HG02571 (cell line): ENCODE measurements around the gene NCAM1.

Experiments
- ATAC-seq: cut with Tn5 transposase; IDR thresholded peaks from one replicate; pipeline ENCODE4 v1.9.1; 2021; ENCODE audit warnings: mild to moderate bottlenecking, moderate library complexity; ENCODE audit not compliant: unreplicated experiment

The NCAM1 gene

DNA sequence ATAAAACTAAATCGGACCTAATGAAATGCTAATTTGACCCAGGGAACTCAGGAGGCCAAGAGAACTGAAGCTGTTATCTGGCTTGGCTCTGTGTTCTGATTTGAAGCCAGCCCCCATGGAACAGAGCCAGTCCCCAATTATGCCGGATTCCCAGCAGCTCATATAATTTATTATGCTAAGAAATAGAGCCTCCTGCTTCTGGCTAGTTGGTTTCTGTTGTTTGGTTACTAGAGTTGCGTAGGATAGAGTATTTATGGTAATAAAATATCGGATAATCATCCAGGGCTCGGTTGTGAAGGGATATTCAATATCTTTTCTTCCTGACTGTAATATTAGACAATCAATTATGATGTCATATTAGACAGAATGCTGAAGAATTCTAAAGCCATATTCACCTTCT, 232.7 kb downstream of the NCAM1 start:
- ATAC-seq, result no peak

DNA sequence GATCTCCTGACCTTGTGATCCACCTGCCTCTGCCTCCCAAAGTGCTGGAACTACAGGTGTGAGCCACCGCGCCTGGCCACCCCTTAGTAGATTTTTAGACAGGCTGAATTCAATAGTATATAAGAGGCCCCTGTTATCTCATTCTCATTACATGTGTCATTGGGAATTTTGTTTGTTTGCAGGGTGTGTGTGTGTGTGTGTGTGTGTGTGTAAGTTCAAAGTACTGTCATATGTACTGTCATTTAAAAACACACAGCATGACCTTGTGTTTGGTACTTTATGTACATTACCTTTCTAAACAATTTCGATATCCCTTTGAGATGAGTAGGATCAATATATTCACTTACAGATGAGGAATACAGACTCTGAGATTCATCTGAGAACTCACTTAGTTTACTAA, 234.5 kb downstream of the NCAM1 start:
- no peak for ATAC-seq

DNA sequence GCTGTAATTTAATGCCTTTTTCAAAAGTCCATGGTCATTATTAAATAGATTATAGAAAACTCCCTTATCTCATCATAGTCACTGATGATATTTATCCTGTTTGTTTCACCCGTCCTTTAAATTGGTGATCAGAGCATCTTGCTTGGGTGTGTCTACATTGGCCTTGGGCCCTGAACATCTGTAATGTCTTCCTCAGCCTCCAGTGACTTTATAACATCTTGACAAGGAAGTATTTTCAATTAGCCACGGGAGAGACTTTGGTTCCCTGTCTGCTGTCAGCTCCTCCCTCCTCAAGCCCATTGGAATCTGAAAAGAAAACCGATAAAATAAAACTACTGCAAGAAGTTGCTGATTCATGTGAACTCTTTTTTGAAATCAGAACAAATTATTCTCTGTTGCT, 236.2 kb downstream of the NCAM1 start:
- no peak for ATAC-seq

DNA sequence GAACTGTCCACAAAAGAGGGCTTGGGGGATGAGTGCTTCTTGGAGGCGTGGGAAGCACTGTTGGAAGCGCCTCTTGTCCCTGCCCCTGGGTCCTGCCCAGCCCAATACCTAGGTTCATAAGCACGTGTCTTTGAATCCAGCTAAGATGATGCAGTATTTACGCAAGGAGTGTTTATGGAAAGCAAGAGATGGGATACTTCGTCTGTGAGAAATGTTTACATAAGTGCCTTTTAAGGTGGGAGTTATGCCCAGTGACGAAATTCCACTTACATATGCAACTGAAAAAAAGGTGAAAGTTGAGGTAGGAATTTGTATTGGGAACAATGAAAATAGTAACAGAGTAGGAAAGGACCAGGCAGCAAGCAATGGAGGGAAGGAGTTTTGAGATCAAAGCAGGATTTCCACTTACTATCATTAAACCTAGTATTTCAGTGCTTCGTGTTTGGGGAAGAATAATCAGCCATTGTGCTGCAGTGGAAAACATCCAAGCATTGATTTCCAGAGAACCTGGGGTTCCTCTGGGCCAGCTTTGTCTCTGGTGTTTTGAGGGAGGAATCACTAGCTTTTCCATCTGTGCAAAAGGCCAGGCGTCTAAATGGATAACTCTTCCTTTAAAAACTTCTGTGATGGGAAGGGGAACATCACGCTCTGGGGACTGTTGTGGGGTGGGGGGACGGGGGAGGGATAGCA, 237.9 kb downstream of the NCAM1 start:
- no peak for ATAC-seq

DNA sequence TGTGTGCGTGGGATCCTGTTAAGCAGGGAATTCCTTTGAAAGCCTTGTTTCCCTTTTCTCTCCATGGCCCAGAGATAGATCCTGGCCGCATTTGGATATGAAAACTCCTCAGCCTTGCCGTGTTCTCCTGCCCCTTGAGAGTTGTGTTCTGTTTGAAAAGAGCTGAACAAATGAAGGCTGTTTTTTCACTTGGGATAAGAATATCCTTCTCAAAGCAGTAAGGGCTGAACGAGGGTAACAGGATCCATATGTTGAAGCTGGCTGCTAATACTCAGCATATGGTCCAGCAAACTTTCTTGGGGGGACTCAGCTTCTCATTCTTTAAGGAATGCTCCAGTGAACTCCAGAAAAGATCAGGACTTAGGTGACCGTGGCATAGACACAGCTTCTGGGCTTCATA, 238.6 kb downstream of the NCAM1 start:
- no peak for ATAC-seq

DNA sequence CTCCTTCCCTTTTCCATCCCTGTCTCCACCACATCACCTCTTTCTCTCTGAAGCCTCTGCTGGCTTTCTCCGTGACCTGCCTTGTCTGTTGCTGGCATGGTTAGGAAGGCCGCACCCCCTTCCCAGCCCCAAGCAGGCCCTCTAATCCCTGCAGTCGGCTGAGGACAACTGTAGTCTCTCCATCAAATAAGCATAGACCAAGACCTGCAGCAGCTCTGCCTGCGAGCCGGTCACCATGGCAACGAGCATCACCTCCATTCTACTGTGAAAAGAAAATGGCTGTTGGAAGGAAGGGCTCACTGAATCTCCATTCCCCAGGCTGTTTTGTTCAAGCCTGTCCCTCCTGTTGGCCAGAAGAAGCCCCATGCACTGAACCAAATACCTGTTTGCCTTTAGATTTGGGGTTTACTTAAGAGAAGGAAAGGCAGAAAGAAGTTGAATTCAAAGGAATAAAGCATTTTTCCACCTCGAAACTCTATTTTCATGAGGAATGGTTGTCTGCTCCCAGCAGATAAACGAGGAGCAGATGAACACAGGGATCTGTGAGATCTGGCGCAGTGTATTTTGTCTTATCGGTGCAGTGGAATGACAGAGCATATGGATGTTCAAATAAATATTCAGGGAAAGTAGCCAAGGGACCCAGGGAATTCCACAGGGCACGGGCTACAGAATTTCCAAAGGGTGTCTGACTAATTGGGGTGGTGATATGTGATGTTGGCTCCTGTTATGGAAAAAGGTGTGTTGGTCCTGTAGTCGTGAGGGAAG, 240.0 kb downstream of the NCAM1 start:
- ATAC-seq, result no peak

DNA sequence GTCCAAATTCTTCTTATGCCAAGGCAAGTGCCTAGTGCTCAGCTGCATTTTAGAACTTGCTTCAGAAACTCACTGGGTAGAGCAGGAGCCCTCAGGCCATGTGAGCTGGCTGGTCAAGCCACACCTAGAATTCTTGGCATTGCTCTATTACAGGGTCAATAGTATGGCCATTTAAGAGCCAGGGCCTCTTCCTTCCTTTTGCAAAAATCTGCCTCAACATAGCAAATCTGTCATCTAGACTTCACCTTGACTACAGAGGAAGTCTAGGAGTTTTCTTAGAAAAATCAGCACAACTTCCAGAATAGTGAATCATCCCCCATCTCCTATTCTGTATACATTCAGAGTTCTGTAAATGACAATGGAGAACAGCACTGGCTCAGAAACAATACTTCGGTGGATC, 241.2 kb downstream of the NCAM1 start:
- ATAC-seq, result no peak

DNA sequence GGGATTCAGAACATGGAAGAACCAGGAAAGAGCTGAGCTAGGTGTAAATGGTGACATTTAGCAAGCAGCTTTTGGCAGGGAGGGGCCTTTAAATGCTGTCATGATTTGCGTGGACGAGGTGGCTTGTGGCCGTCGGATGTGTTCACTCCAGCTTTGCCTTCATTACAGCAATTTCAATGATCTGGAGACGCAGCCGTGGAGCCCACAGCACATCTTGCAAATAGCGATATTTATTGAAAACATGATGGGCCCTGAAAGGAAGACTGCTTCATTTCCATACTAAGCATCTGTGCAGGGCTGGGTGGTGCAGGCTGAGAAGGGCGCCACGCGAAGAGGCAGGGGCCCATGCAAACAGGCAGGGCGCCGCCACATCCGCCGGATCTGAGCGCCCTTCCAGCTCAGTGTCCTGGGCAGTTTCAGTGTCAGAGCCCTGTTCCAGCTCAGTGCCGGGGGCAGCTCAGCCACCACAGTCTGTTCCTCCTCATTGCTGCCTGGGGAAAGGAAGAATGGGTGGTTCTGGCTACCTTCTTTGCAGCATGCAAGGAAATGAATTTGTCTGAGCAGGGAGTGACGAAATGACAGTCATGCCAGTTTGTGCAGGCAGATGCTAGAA, 242.0 kb downstream of the NCAM1 start:
- no peak for ATAC-seq

DNA sequence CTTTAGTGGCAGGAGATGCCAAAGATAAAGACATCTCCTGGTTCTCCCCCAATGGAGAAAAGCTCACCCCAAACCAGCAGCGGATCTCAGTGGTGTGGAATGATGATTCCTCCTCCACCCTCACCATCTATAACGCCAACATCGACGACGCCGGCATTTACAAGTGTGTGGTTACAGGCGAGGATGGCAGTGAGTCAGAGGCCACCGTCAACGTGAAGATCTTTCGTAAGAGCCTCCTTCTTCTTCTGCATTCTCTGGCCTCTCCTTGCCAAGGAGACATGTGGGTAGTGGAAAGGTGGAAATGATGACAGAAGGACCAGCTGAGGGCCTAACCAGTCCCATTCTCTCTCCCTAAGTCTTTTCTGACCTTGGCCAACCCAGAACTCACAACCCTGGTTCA, 243.1 kb downstream of the NCAM1 start:
- no peak for ATAC-seq

DNA sequence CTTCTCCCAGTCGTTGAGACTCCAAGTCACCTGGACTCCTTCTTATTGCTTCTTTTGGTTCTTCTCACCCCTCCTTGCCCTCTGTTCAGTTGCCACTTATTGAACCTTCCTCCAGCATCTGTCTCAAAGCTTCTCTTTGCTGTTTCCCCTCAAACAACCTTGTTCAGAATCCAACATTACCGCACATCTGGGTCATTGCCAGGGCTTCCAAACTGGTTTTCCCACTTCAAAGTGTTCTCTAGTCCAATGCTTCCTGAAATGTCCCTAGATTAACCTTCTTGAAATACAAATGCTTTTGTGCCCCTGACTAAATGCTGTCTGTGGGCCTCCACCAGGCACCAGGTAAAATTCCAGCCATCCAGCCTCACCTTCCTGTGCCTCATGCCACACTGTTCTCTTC, 252.3 kb downstream of the NCAM1 start:
- ATAC-seq, result no peak

DNA sequence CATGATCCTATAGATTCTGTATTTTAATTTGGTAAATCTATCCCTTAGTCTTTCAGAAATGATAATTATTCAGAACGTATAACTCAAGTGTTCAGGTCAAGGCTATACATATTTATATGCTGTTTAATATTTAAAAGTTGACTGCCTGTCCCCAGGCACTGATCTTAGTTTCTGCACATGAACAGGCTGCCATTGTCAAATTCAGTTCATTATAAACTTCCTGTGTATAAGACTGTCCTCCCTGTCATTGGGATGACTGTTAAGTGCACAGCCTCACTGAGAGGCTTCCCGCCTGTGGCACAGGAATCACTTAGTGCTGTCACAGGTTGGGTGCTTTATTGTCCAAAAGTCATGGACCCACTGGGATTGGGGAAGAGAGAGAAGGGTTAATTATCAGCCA, 261.0 kb downstream of the NCAM1 start:
- ATAC-seq, result no peak

DNA sequence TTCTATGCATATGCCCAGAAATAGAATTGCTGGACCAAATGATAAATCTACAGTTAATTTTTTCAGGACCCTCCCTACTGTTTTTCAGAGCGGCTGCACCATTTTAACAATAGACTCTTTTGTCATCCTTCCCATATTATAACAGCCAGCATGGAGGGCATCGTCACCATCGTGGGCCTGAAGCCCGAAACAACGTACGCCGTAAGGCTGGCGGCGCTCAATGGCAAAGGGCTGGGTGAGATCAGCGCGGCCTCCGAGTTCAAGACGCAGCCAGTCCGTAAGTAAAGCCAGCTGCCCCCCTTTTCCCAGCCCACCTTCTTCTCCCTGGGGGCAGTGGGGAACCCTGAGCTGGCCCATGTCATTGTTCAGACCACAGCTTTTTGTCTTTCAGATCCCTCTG, 273.7 kb downstream of the NCAM1 start:
- ATAC-seq, result no peak

DNA sequence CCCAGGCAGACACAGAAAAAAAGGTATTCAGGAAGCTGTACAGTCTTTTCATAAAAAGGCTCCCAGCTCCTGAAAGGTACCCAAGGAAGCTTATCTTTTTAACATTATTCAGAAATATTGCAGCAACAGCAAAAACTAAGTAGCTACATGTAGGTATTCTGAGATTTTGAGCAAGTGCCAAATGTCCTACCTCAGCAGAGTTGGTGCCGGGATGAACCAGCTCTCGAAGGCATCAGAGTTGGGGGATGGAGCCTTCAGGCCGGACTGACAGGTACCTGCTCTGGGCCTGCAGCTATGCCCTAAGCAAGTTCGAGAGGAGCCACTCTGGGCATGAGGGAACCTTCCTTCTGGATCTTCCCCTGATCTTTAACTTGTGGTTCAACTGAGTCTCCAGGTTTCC, 276.0 kb downstream of the NCAM1 start:
- ATAC-seq, result no peak

DNA sequence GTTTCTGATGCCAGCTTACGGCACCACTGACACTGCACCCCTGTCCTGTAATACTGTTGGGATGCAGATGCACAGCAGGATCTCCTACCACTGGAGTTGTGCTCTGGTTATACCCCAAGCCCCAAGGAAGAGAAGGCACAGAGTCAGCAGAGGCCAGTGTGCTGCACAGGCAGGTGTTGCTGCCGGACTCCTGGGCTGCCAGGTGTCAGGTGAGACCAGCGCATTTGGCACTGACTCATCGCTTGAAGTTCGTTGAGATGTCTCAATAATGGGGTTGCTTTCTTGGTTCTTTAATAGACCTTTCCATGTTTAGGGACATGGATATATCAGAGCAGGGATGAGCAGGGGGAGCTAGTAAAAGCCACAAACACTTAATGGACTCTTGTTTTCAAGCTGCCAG, 277.5 kb downstream of the NCAM1 start:
- ATAC-seq, result no peak

DNA sequence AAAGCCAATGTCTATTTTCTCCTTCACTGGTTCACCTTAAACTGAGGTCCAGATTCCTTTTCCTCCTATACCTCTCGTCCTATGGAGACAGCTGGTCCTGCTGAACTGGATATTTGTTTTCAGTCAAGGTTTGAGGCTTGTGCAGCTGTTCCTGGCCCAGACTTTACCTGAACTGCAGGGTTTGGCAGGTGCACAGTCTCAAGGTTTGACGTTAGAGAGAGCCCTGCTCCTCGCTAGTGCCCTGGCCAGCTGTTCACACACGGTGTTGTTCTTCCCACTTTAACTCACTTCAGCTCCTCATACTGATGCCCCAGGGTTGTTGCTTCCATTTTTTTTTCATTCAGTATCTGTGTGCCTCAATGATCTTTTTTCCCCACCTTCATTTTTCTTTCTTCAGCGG, 279.2 kb downstream of the NCAM1 start:
- no peak for ATAC-seq

DNA sequence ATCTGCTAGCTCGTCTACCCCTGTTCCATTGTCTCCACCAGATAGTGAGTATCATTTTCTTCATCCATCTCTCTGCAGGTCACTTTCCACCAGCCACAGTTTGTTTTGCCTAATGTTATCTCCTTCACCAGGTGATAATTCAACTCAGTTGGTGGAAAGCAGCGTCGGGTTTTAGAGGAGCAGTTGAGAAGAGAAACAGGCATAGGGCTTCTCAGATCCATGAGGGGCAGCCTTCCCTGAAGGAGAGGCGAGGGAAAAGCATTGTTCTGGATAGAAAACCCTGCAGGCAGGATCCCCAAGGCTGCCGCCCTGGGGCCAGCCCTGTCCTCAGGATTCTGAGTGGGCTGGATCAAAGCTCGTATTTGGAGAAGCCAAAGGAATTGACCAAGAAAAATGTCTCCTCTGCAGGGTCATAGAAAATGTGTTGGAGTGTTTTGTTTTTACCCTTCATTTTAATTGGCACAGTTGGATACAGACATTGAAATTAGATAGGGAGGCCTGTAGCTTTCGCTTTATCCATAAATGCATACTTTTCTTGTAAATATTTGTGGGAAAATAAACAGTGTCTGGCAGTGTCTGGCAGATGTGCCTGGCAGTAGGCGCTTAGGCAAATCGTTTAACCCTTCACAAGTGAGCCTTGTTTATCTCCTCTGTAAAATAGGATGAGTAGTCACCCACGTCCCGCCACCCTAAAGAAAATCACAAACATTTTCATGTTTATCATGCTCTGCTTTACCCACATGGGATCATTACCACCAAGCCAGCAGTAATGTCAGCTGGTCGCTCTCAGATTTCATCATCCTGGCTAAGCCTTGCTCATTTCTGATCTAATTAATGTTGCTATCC, 279.8 kb downstream of the NCAM1 start:
- no peak for ATAC-seq

DNA sequence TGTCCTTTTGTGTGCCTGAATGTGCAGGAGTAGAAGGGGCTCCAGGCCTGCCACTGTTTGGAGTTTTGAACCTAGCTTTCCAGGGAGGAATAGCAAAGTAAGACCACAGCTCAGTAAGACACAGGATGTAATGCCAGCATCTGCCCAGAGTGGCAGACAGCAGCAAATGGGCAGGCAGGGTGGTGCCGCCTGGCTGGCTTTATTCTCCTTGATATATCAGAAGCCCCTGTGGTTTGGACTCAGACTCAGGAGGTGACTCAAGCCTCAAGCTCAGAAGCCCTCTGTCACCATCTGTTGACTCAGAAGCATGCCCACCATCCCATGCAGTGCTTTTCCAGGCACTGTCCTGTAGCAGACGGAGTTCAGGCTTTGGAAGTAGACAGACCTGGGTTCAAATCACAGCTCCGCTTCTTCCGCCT, 280.4 kb downstream of the NCAM1 start:
- ATAC-seq, result no peak

DNA sequence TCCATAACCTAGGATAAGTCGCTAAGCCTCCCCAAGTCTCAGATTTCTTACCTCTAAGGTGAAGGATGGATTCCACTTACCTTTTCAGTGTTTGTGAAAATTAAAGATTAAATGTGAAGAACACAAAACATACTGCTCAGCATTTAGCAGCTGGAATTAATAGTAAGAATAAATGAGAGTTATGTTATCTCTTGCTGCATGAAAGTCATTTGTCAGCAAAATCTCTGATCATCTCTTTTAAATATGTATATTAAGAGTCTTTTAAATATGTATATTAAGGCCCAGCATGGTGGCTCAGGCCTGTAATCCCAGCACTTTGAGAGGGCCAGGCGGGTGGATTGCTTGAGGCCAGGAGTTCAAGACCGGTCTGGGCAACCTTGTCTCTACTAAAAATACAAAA, 280.8 kb downstream of the NCAM1 start:
- ATAC-seq, result no peak

DNA sequence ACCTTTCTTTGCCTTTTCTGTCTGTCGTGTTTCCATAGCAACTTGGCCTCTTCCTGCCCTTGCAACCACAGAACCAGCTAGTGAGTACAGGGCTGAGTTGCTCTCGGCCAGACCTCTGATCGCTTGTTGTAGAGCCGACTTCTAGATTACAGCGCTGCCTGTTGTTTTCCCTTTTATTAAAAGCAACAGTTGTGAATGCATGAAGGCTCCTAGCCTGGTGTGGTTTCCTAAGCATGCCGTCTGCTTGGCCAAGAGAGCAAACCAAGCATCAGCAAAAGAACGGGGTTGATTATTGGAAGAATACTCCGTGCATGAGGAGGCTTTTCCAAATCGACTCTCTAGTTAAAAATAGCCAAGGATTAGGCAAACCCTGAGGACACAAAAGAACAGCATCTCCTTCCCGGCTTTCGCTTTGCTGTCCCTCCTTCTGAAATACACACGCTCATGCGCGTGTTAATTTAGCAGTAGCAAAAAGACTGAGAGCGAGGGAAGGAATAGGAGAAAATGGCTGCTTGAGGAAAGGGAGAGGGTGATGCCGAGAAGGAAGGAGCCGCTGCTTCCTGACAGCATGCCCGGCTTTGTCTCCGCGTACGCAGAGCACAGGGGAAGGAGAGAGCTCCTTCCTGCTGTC, 281.7 kb downstream of the NCAM1 start:
- no peak for ATAC-seq

DNA sequence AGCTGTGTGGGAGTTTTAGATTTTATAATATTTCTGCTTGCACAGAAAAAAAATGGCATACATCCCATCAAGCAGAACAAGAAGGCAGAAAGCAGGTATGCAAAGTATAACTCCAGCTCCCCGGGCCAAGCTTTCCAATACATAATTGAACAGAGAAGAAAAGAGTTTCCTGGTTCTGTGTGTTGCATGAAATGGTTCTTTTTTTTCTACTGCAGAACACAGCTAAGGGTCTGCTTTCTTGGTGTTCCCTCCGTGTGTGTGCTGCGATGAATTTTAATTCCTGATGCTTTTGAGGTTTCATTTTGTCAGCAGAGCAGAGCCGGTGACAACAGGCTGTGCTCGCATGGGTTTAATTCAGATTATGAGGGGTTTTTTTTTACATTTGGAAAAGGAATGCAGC, 282.5 kb downstream of the NCAM1 start:
- ATAC-seq, result no peak

DNA sequence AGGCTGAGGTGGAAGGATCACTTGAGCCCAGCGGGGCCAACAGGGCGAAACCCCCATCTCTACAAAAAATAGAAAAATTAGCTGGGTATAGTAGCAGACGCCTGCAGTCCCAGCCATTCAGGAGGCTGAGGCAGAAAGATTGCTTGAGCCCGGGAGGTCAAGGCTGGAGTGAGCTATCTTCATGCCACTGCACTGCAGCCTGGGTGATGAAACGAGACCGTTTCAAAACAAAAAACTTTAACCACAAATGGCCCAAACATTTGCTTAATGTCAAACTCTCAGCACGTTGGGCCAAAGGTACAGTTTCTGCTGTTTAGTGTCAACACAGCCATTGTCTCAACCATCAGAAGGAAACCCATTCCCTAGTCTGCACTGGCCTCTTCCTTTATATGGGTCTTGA, 284.0 kb downstream of the NCAM1 start:
- no peak for ATAC-seq
